Peyer's patch (tissue), 4 donors: ENCODE data around the gene USP32.
"Not testable (repeated sequence)": the region's sequence is repeated elsewhere in the genome, so short reads cannot be mapped to it uniquely, and the experiment has no call there.

Source experiments
- POLR2A ChIP-seq, 2 donors: fragments of 450-650 bp; IDR thresholded peaks; one replicate each; pipeline ENCODE4 v1.5.1; 2017; ENCODE audit warnings: antibody characterized with exemption in 2 of 2, mild to moderate bottlenecking in 2 of 2, moderate library complexity in 2 of 2
- TF ChIP-seq, protein P1 (sequence below), 6 experiments: fragments of 450-650 bp in 4 of 6; fragments of 200-600 bp in 2 of 6; sonication (generic) in 1 of 6; IDR thresholded peaks; one replicate each; pipeline ENCODE4 v1.5.1; 2017 to 2019; ENCODE audit warnings: antibody characterized with exemption in 6 of 6, mild to moderate bottlenecking in 3 of 6, moderate library complexity in 1 of 6

DNA sequence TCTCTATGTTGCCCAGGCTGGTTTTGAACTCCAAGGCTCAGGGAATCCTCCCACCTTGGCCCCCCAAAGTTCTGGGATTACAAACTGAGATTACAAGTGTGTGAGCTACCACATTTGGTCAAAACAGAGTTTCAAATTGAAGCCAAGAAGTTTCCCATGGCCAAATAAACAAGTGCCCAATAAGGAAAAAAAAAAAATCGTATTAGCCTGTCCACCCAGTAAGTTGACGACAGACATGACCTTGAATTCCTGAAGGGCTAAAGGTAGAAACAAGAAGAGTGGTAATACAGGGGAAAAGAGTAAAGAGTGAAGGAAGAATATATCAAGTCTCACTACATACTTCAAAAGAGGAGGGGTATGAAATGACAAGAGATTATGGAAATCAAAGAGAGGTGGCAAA is 176.0 kb downstream of the USP32 start:
- TF ChIP-seq, protein P1, sequence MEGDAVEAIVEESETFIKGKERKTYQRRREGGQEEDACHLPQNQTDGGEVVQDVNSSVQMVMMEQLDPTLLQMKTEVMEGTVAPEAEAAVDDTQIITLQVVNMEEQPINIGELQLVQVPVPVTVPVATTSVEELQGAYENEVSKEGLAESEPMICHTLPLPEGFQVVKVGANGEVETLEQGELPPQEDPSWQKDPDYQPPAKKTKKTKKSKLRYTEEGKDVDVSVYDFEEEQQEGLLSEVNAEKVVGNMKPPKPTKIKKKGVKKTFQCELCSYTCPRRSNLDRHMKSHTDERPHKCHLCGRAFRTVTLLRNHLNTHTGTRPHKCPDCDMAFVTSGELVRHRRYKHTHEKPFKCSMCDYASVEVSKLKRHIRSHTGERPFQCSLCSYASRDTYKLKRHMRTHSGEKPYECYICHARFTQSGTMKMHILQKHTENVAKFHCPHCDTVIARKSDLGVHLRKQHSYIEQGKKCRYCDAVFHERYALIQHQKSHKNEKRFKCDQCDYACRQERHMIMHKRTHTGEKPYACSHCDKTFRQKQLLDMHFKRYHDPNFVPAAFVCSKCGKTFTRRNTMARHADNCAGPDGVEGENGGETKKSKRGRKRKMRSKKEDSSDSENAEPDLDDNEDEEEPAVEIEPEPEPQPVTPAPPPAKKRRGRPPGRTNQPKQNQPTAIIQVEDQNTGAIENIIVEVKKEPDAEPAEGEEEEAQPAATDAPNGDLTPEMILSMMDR (IDR thresholded peaks at IDR 0.05): not testable (repeated sequence)
- TF ChIP-seq POLR2A (IDR thresholded peaks at IDR 0.05): not testable (repeated sequence)
